Endothelial cell of umbilical vein (primary cell): ENCODE measurements around the gene RCAN1. TPM values are rescaled to one million over a fixed set of nuclear protein-coding genes. Genes with fewer than 3 reads are reported as not detected.

ENCODE experiments used
- BruUV-seq: library from RNA; stranded (reverse); fragments of 400-500 nt; replicated peaks from 2 replicates; lab custom pipeline; 2021; lab: Mats Ljungman, UMichigan
- CTCF ChIA-PET: fragments of 300-600, 350-600 bp; sonication (Branson Sonifier 250); formaldehyde crosslinking; loops from one replicate; lab custom pipeline; 2021; ENCODE audit warnings: antibody characterized with exemption, inconsistent platforms; lab: Charles Lee
- POLR2A ChIA-PET: fragments of 300-600, 350-600 bp; sonication (Branson Sonifier 250); formaldehyde crosslinking; loops from one replicate; lab custom pipeline; 2021; ENCODE audit warnings: antibody characterized with exemption, inconsistent platforms; lab: Charles Lee
- DNase-seq: peaks from one replicate; pipeline ENCODE4 v3.0.0-alpha.2; 2011; ENCODE audit warnings: low read depth, low spot score
- FAIRE-seq: peaks from 2 replicates; lab custom pipeline; 2011; peaks lifted over from hg19 to GRCh38; lab: Jason Lieb, UNC
- H2AFZ ChIP-seq: 2 replicates; pipeline ENCODE4 v1.6.0; 2012; ENCODE audit warnings: low read depth, low read length, control low read depth, inconsistent platforms
- H3K27ac ChIP-seq: 2 replicates; pipeline ENCODE4 v1.5.1; 2011; ENCODE audit warnings: low read depth, mild to moderate bottlenecking, control low read depth, low read length, moderate library complexity; ENCODE audit not compliant: insufficient read depth
- H3K27me3 ChIP-seq, 2 experiments: 2 replicates each; pipeline versions ENCODE4 v1.6.0 to v1.6.1; 2011; ENCODE audit warnings: low read length in 2 of 2, mixed read lengths in 1 of 2; ENCODE audit not compliant: control insufficient read depth in 2 of 2, insufficient read depth in 2 of 2
- H3K36me3 ChIP-seq, 2 experiments: 2 replicates in 1 of 2; 3 replicates in 1 of 2; pipeline ENCODE4 v1.5.1; 2011; ENCODE audit warnings: low read length in 2 of 2, mild to moderate bottlenecking in 1 of 2, moderate library complexity in 1 of 2; ENCODE audit not compliant: control insufficient read depth in 2 of 2, insufficient read depth in 2 of 2; ENCODE audit errors: extremely low read depth in 1 of 2
- H3K4me1 ChIP-seq: 3 replicates; pipeline ENCODE4 v1.5.1; 2011; ENCODE audit warnings: mild to moderate bottlenecking, low read length; ENCODE audit not compliant: control insufficient read depth, insufficient read depth; ENCODE audit errors: extremely low read depth
- H3K4me2 ChIP-seq: 2 replicates; pipeline ENCODE4 v1.6.1; 2011; ENCODE audit warnings: low read length, control low read depth, mixed read lengths; ENCODE audit not compliant: insufficient read depth
- H3K4me3 ChIP-seq, 3 experiments: fragments of 200-600 bp in 1 of 3; sonication (generic), shearing (Covaris generic) in 1 of 3; replicated peaks in 1 of 3; 2 replicates each; pipeline ENCODE4 v1.5.1; 2011 to 2016; ENCODE audit warnings: control low read depth in 3 of 3, low read length in 3 of 3, mild to moderate bottlenecking in 2 of 3, inconsistent platforms in 1 of 3, low read depth in 1 of 3, moderate library complexity in 1 of 3; ENCODE audit not compliant: insufficient read depth in 1 of 3
- H3K79me2 ChIP-seq: 2 replicates; pipeline ENCODE4 v1.6.0; 2012; ENCODE audit warnings: low read length, inconsistent platforms; ENCODE audit not compliant: control insufficient read depth, insufficient read depth
- H3K9ac ChIP-seq: replicated peaks from 2 replicates; pipeline ENCODE3; 2011; ENCODE audit warnings: low read length, control low read depth; ENCODE audit not compliant: insufficient read depth; ENCODE audit errors: extremely low read depth
- H3K9me1 ChIP-seq: replicated peaks from 3 replicates; pipeline ENCODE4 v1.6.0; 2011; ENCODE audit warnings: mild to moderate bottlenecking, low read length; ENCODE audit not compliant: control insufficient read depth, insufficient read depth; ENCODE audit errors: extremely low read depth
- H3K9me3 ChIP-seq: replicated peaks from 2 replicates; pipeline ENCODE4 v1.5.1; 2012; ENCODE audit warnings: low read length, inconsistent platforms; ENCODE audit not compliant: control insufficient read depth, insufficient read depth
- H4K20me1 ChIP-seq: replicated peaks from 2 replicates; pipeline ENCODE3; 2011; ENCODE audit warnings: mild to moderate bottlenecking, low read length; ENCODE audit not compliant: control insufficient read depth, insufficient read depth; ENCODE audit errors: extremely low read depth
- EZH2 ChIP-seq: IDR thresholded peaks from 2 replicates; pipeline ENCODE4 v1.6.1; 2012; ENCODE audit warnings: borderline replicate concordance, low read depth, mild to moderate bottlenecking, moderate library complexity, low read length, inconsistent platforms; ENCODE audit not compliant: severe bottlenecking
- FOS ChIP-seq: IDR thresholded peaks from 2 replicates; pipeline ENCODE4 v1.6.1; 2011; ENCODE audit warnings: mild to moderate bottlenecking, low read length, moderate library complexity, borderline replicate concordance; ENCODE audit not compliant: insufficient read depth
- GATA2 ChIP-seq: IDR thresholded peaks from 2 replicates; pipeline ENCODE4 v1.7.0; 2011; ENCODE audit warnings: low read depth, mild to moderate bottlenecking, moderate library complexity, mixed read lengths, low read length; ENCODE audit not compliant: insufficient read length, insufficient read depth
- JUN ChIP-seq: IDR thresholded peaks from 2 replicates; pipeline ENCODE4 v1.6.1; 2011; ENCODE audit warnings: borderline replicate concordance, low read depth; ENCODE audit not compliant: insufficient read length, insufficient read depth
- MYC ChIP-seq: IDR thresholded peaks from one replicate; pipeline ENCODE4 v1.6.1; 2011; ENCODE audit warnings: mild to moderate bottlenecking, low read depth, low read length
- POLR2A ChIP-seq: IDR thresholded peaks from 2 replicates; pipeline ENCODE4 v1.6.1; 2012; ENCODE audit warnings: low read depth, mild to moderate bottlenecking, control low read depth, low read length
- POLR2AphosphoS5 ChIP-seq: IDR thresholded peaks from 2 replicates; pipeline ENCODE4 v1.6.1; 2012; ENCODE audit warnings: low read depth, mild to moderate bottlenecking, control low read depth, low read length, moderate library complexity; ENCODE audit not compliant: insufficient read depth
- dilution Hi-C: fragments of 300-500 bp; cut with MboI; formaldehyde crosslinking; loops from one replicate; pipeline ENCODE4 v1.15.0; 2019; ENCODE audit warnings: low sequenced_read_pairs; ENCODE audit not compliant: extremely low pct_ligation_motif_present
- intact Hi-C: fragments of 100-400 bp; cut with micrococcal nuclease; formaldehyde crosslinking; loops from one replicate; pipeline ENCODE4 v1.10.0; 2022
- polyA plus RNA-seq, 4 experiments: library from polyadenylated mRNA; depleted of rRNA in 3 of 4; stranded (reverse) in 3 of 4; unstranded in 1 of 4; fragments of >200 nt; gene quantifications; 2 replicates each; pipeline versions ENCODE4 v1.2.1 to v1.2.3, GENCODE V29; 2011 to 2012; ENCODE audit warnings: missing spikeins in 1 of 4
- total RNA-seq: library from RNA; stranded (reverse); gene quantifications from 2 replicates; pipeline ENCODE4 v1.2.3, GENCODE V29; 2021
- TF ChIP-seq, protein P1 (sequence below), 2 donors: IDR thresholded peaks; 1 replicate in 1 of 2; 2 replicates in 1 of 2; pipeline ENCODE4 v1.5.1; 2011; ENCODE audit warnings: low read length in 2 of 2, mild to moderate bottlenecking in 2 of 2, moderate library complexity in 2 of 2, control low read depth in 1 of 2, inconsistent platforms in 1 of 2, low read depth in 1 of 2; ENCODE audit not compliant: insufficient read depth in 1 of 2; ENCODE audit errors: extremely low read depth in 1 of 2
- TF ChIP-seq, protein P2 (sequence below): IDR thresholded peaks from 2 replicates; pipeline ENCODE4 v1.6.1; 2011; ENCODE audit not compliant: insufficient read depth, insufficient read length

RCAN1 gene
- total and polyA plus RNA-seq, 2 donors (not counting 3 experiments of a cell fraction or from before 2014, with no cell fraction given): 9.7 to 16.5 TPM

DNA sequence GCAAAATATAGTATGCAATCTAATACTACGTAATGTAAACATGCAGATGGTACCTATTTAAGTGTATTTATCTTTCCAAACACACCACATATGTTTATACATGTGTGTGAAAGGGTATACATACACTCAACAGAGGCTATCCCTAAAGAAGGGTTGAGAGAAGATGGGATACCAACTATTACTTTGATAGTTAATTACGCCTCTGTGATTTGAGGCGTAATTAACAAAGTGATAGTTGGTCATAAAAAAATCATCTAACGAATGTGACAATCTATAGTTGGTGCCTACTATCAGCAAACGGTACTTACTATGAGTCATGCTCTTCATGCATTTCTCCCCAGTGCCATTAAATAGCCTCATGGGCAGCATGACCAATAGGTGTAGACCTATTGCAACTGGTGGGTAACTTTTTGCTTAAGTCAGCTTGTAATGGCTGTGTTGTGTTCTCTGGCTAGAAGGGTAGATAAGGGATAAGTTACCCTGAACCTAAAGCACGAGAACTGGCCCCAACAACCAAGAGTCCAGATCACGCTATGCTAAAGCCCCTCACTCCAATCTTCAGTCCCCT is 15.3 kb downstream of the RCAN1 start:
- Histone ChIP-seq H3K9me3 (no peaks in the 10 kb centered on the region), H3K36me3 (no peaks in the 10 kb centered on the region), H3K9me1 (no peaks in the 10 kb centered on the region), H3K27ac (no peak overlapping the region), H3K27me3 (no peaks in the 10 kb centered on the region), H2AFZ (no peak overlapping the region), H3K4me3 (no peak overlapping the region), H3K4me1 (no peaks in the 10 kb centered on the region), H3K4me2 (no peak overlapping the region), H3K9ac (no peak overlapping the region), H4K20me1 (no peaks in the 10 kb centered on the region), H3K79me2 (no peaks in the 10 kb centered on the region)
- intact Hi-C loops (no loop called here), dilution Hi-C loops (no loop called here)
- ChIA-PET CTCF (interaction anchor here (0.9 to 1.3 kb wide), 2 partner anchors 17 to 89 kb away, joined by 3 to 4 read pairs; no protein-coding TSS in a partner anchor), POLR2A (no interaction called here)
- FAIRE-seq (no peak), DNase-seq (no peak)
- TF ChIP-seq FOS: no peak
- TF ChIP-seq EZH2: no peak
- TF ChIP-seq, protein P1, sequence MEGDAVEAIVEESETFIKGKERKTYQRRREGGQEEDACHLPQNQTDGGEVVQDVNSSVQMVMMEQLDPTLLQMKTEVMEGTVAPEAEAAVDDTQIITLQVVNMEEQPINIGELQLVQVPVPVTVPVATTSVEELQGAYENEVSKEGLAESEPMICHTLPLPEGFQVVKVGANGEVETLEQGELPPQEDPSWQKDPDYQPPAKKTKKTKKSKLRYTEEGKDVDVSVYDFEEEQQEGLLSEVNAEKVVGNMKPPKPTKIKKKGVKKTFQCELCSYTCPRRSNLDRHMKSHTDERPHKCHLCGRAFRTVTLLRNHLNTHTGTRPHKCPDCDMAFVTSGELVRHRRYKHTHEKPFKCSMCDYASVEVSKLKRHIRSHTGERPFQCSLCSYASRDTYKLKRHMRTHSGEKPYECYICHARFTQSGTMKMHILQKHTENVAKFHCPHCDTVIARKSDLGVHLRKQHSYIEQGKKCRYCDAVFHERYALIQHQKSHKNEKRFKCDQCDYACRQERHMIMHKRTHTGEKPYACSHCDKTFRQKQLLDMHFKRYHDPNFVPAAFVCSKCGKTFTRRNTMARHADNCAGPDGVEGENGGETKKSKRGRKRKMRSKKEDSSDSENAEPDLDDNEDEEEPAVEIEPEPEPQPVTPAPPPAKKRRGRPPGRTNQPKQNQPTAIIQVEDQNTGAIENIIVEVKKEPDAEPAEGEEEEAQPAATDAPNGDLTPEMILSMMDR (IDR thresholded peaks at IDR 0.05; ENCODE audit: extremely low read depth in 1 of 2, insufficient read depth in 1 of 2, low read depth in 1 of 2, low read length in 2 of 2): no peak
- TF ChIP-seq MYC: no peak
- TF ChIP-seq, protein P2, sequence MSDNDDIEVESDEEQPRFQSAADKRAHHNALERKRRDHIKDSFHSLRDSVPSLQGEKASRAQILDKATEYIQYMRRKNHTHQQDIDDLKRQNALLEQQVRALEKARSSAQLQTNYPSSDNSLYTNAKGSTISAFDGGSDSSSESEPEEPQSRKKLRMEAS: no peak
- TF ChIP-seq POLR2A: no peak
- TF ChIP-seq POLR2AphosphoS5: no peak
- TF ChIP-seq GATA2: no peak
- peak; percentile 4 for TF ChIP-seq JUN
- no TSS peak for BruUV-seq
